Measurements from ENCODE around the gene ACTL7A.
"Not testable (repeated sequence)": the region's sequence is repeated elsewhere in the genome, so short reads cannot be mapped to it uniquely, and the experiment has no call there.

The ACTL7A gene

GRCh38 chr9:108835831-108836230 lies 26.2 kb upstream of the ACTL7A start:
- Histone ChIP-seq H3K36me3 (ENCODE audit: control insufficient read depth, insufficient read depth, low read length) (no peaks in the 10 kb centered on the region), H3K27ac (ENCODE audit: low read depth, low read length) (peak overlapping the region; percentile 17), H3K9me3 (ENCODE audit: control insufficient read depth, insufficient read depth, low read length) (no peaks in the 10 kb centered on the region), H3K4me1 (ENCODE audit: control insufficient read depth, insufficient read depth, low read length) (peaks cover 9% of the 10 kb centered on the region; the same call in 1 of the 2 replicates), H3K27me3 (ENCODE audit: control insufficient read depth, insufficient read depth, low read length) (no peaks in the 10 kb centered on the region), H3K9ac (ENCODE audit: low read depth, low read length) (no peak overlapping the region), H3K4me3 (ENCODE audit: low read depth, low read length) (no peak overlapping the region)

- Histone ChIP-seq H3K27me3 (ENCODE audit: control insufficient read depth, insufficient read depth, low read length) (no peaks in the 10 kb centered on the region), H3K4me3 (ENCODE audit: low read depth, low read length) (no peak overlapping the region), H3K4me1 (ENCODE audit: control insufficient read depth, insufficient read depth, low read length) (peaks cover 9% of the 10 kb centered on the region; the same call in 1 of the 2 replicates), H3K9me3 (ENCODE audit: control insufficient read depth, insufficient read depth, low read length) (no peaks in the 10 kb centered on the region), H3K9ac (ENCODE audit: low read depth, low read length) (no peak overlapping the region), H3K27ac (ENCODE audit: low read depth, low read length) (no peak overlapping the region), H3K36me3 (ENCODE audit: control insufficient read depth, insufficient read depth, low read length) (no peaks in the 10 kb centered on the region)
These were observed 25.7 kb upstream of the ACTL7A start for GRCh38 chr9:108836319-108836718.

- Histone ChIP-seq H3K27ac (ENCODE audit: low read depth, low read length) (no peak overlapping the region), H3K9me3 (ENCODE audit: control insufficient read depth, insufficient read depth, low read length) (no peaks in the 10 kb centered on the region), H3K4me3 (ENCODE audit: low read depth, low read length) (no peak overlapping the region; the same call in 1 of the 2 replicates), H3K27me3 (ENCODE audit: control insufficient read depth, insufficient read depth, low read length) (no peaks in the 10 kb centered on the region), H3K36me3 (ENCODE audit: control insufficient read depth, insufficient read depth, low read length) (no peaks in the 10 kb centered on the region), H3K4me1 (ENCODE audit: control insufficient read depth, insufficient read depth, low read length) (peaks cover 9% of the 10 kb centered on the region; the same call in 1 of the 2 replicates), H3K9ac (ENCODE audit: low read depth, low read length) (no peak overlapping the region)
These were observed 25.3 kb upstream of the ACTL7A start for GRCh38 chr9:108836781-108837180.

- Histone ChIP-seq H3K9me3 (ENCODE audit: control insufficient read depth, insufficient read depth, low read length) (no peaks in the 10 kb centered on the region), H3K4me1 (ENCODE audit: control insufficient read depth, insufficient read depth, low read length) (peaks cover 9% of the 10 kb centered on the region; the same call in 1 of the 2 replicates), H3K27ac (ENCODE audit: low read depth, low read length) (no peak overlapping the region), H3K36me3 (ENCODE audit: control insufficient read depth, insufficient read depth, low read length) (no peaks in the 10 kb centered on the region), H3K4me3 (ENCODE audit: low read depth, low read length) (no peak overlapping the region), H3K27me3 (ENCODE audit: control insufficient read depth, insufficient read depth, low read length) (no peaks in the 10 kb centered on the region), H3K9ac (ENCODE audit: low read depth, low read length) (no peak overlapping the region)
These were observed 24.5 kb upstream of the ACTL7A start for GRCh38 chr9:108837530-108837929.

GRCh38 chr9:108838017-108838416 lies 24.0 kb upstream of the ACTL7A start:
- H3K27me3 ChIP-seq (ENCODE audit: control insufficient read depth, insufficient read depth, low read length) = no peaks in the 10 kb centered on the region
- no peaks in the 10 kb centered on the region for H3K36me3 ChIP-seq (ENCODE audit: control insufficient read depth, insufficient read depth, low read length)
- H3K9me3 ChIP-seq (ENCODE audit: control insufficient read depth, insufficient read depth, low read length) = no peaks in the 10 kb centered on the region
- no peak overlapping the region for H3K4me3 ChIP-seq (ENCODE audit: low read depth, low read length)
- H3K4me1 ChIP-seq (ENCODE audit: control insufficient read depth, insufficient read depth, low read length) = peaks cover 9% of the 10 kb centered on the region; the same call in 1 of the 2 replicates
- no peak overlapping the region for H3K27ac ChIP-seq (ENCODE audit: low read depth, low read length)
- no peak overlapping the region for H3K9ac ChIP-seq (ENCODE audit: low read depth, low read length)

- not testable (repeated sequence) for H3K4me3 ChIP-seq (ENCODE audit: low read depth, low read length); H3K27ac ChIP-seq (ENCODE audit: low read depth, low read length); H3K4me1 ChIP-seq (ENCODE audit: control insufficient read depth, insufficient read depth, low read length); H3K9me3 ChIP-seq (ENCODE audit: control insufficient read depth, insufficient read depth, low read length); H3K9ac ChIP-seq (ENCODE audit: low read depth, low read length); H3K36me3 ChIP-seq (ENCODE audit: control insufficient read depth, insufficient read depth, low read length); H3K27me3 ChIP-seq (ENCODE audit: control insufficient read depth, insufficient read depth, low read length)
These were observed 22.5 kb upstream of the ACTL7A start for GRCh38 chr9:108839561-108839960.

GRCh38 chr9:108842610-108843295 lies 19.3 kb upstream of the ACTL7A start:
- H3K4me1 ChIP-seq (ENCODE audit: control insufficient read depth, insufficient read depth, low read length) = no peaks in the 10 kb centered on the region
- H3K4me3 ChIP-seq (ENCODE audit: low read depth, low read length) = no peak overlapping the region
- no peaks in the 10 kb centered on the region for H3K9me3 ChIP-seq (ENCODE audit: control insufficient read depth, insufficient read depth, low read length)
- H3K27me3 ChIP-seq (ENCODE audit: control insufficient read depth, insufficient read depth, low read length) = no peaks in the 10 kb centered on the region
- H3K27ac ChIP-seq (ENCODE audit: low read depth, low read length) = no peak overlapping the region
- H3K36me3 ChIP-seq (ENCODE audit: control insufficient read depth, insufficient read depth, low read length) = no peaks in the 10 kb centered on the region
- no peak overlapping the region for H3K9ac ChIP-seq (ENCODE audit: low read depth, low read length)

- H3K27ac ChIP-seq (ENCODE audit: low read depth, low read length) = no peak overlapping the region
- no peaks in the 10 kb centered on the region for H3K27me3 ChIP-seq (ENCODE audit: control insufficient read depth, insufficient read depth, low read length)
- H3K4me1 ChIP-seq (ENCODE audit: control insufficient read depth, insufficient read depth, low read length) = no peaks in the 10 kb centered on the region
- H3K36me3 ChIP-seq (ENCODE audit: control insufficient read depth, insufficient read depth, low read length) = no peaks in the 10 kb centered on the region
- H3K9ac ChIP-seq (ENCODE audit: low read depth, low read length) = no peak overlapping the region
- H3K9me3 ChIP-seq (ENCODE audit: control insufficient read depth, insufficient read depth, low read length) = no peaks in the 10 kb centered on the region
- H3K4me3 ChIP-seq (ENCODE audit: low read depth, low read length) = no peak overlapping the region
These were observed 17.7 kb upstream of the ACTL7A start for GRCh38 chr9:108844391-108844790.

GRCh38 chr9:108844856-108845255 lies 17.2 kb upstream of the ACTL7A start:
- Histone ChIP-seq H3K4me3 (ENCODE audit: low read depth, low read length) (no peak overlapping the region), H3K36me3 (ENCODE audit: control insufficient read depth, insufficient read depth, low read length) (no peaks in the 10 kb centered on the region), H3K4me1 (ENCODE audit: control insufficient read depth, insufficient read depth, low read length) (no peaks in the 10 kb centered on the region), H3K27me3 (ENCODE audit: control insufficient read depth, insufficient read depth, low read length) (no peaks in the 10 kb centered on the region), H3K27ac (ENCODE audit: low read depth, low read length) (no peak overlapping the region), H3K9me3 (ENCODE audit: control insufficient read depth, insufficient read depth, low read length) (no peaks in the 10 kb centered on the region), H3K9ac (ENCODE audit: low read depth, low read length) (no peak overlapping the region)

GRCh38 chr9:108845507-108845906 lies 16.6 kb upstream of the ACTL7A start:
- no peak overlapping the region for H3K4me3 ChIP-seq (ENCODE audit: low read depth, low read length)
- H3K27me3 ChIP-seq (ENCODE audit: control insufficient read depth, insufficient read depth, low read length) = no peaks in the 10 kb centered on the region
- no peak overlapping the region for H3K9ac ChIP-seq (ENCODE audit: low read depth, low read length)
- no peaks in the 10 kb centered on the region for H3K36me3 ChIP-seq (ENCODE audit: control insufficient read depth, insufficient read depth, low read length)
- no peaks in the 10 kb centered on the region for H3K9me3 ChIP-seq (ENCODE audit: control insufficient read depth, insufficient read depth, low read length)
- no peaks in the 10 kb centered on the region for H3K4me1 ChIP-seq (ENCODE audit: control insufficient read depth, insufficient read depth, low read length)
- H3K27ac ChIP-seq (ENCODE audit: low read depth, low read length) = no peak overlapping the region

GRCh38 chr9:108845947-108846346 lies 16.1 kb upstream of the ACTL7A start:
- Histone ChIP-seq H3K4me1 (ENCODE audit: control insufficient read depth, insufficient read depth, low read length) (no peaks in the 10 kb centered on the region), H3K4me3 (ENCODE audit: low read depth, low read length) (no peak overlapping the region), H3K27me3 (ENCODE audit: control insufficient read depth, insufficient read depth, low read length) (no peaks in the 10 kb centered on the region), H3K27ac (ENCODE audit: low read depth, low read length) (no peak overlapping the region), H3K36me3 (ENCODE audit: control insufficient read depth, insufficient read depth, low read length) (no peaks in the 10 kb centered on the region), H3K9me3 (ENCODE audit: control insufficient read depth, insufficient read depth, low read length) (no peaks in the 10 kb centered on the region), H3K9ac (ENCODE audit: low read depth, low read length) (no peak overlapping the region)
